Stimulated activated naive CD4-positive, alpha-beta T cell treated with Interleukin-2 at 50 U/mL for 16 hours (primary cell): ENCODE results near the gene NUB1.

Source experiments
- DNase-seq: peaks from one replicate; lab custom pipeline; 2025; lab: John Stamatoyannopoulos, UW

Gene NUB1

DNA sequence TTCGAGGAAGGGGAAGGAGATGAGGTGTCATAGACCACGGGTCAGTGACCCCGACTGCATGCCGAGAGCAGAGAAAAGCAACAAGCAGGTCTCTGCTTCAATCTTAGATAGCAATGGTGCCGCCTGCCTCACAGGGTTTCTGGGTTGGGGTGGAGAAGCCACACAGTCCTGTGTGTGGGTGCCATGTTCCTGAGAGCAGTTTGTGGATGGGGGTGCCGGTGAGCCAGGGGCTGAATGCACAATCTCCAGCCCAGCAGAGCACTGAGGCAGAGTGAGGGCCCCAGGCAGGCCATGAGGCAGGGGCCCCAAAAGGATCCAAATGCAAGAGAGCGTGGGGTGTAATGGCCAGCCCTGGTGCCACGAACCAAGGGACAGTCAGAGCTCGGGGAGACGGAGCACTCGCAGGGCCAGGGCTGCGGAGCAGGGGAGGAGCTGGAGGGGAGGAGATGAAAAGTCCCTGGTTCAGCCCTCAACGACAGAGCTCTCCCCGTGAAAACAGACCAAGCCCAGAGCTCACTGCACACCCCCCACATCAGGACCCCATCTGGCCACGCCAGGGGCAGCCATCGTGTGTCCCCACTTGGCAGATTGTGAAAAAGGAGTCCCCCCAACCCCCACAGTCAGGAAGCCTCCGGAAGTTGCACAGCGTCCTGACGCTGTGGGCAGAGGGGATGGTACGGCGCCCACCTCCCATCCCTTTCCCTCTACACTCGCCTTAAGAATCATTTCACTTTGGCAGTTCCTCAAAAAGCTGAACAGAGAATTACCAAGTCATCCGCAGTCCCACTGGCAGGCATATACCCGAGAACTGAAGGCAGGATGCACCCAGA lies 48.4 kb downstream of the NUB1 start:
- DNase-seq: no peak

- no peak for DNase-seq
These were observed 49.2 kb downstream of the NUB1 start for GRCh38 chr7:151390598-151391357.

GRCh38 chr7:151391358-151391730 lies 49.7 kb downstream of the NUB1 start:
- no peak for DNase-seq

DNA sequence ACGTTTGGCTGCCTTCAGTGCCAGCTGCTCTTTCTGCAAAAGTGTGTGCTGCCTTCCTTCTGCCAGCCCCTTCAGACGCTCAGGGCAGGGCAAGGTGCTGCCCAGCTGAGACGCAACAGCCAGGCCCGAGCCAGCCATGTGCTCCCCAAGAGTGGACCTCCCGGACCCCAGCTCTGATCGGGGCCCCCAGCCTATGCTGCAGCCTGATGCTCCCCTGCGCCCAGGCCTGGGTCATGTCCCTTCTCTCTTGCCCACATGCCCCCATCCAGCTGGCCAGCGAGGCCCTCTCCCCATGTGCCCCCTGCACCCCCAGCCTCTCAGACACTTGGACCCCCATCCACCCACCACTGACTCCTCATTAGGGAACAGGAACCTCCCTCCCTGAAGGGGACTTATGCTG lies 50.4 kb downstream of the NUB1 start:
- no peak for DNase-seq

GRCh38 chr7:151392426-151392825 lies 50.8 kb downstream of the NUB1 start:
- no peak for DNase-seq

- DNase-seq: no peak
These were observed 51.7 kb downstream of the NUB1 start for GRCh38 chr7:151393031-151393977.

- DNase-seq: no peak
These were observed 52.7 kb downstream of the NUB1 start for GRCh38 chr7:151394076-151395035.

- DNase-seq: no peak
These were observed 53.4 kb downstream of the NUB1 start for GRCh38 chr7:151395036-151395367.

DNA sequence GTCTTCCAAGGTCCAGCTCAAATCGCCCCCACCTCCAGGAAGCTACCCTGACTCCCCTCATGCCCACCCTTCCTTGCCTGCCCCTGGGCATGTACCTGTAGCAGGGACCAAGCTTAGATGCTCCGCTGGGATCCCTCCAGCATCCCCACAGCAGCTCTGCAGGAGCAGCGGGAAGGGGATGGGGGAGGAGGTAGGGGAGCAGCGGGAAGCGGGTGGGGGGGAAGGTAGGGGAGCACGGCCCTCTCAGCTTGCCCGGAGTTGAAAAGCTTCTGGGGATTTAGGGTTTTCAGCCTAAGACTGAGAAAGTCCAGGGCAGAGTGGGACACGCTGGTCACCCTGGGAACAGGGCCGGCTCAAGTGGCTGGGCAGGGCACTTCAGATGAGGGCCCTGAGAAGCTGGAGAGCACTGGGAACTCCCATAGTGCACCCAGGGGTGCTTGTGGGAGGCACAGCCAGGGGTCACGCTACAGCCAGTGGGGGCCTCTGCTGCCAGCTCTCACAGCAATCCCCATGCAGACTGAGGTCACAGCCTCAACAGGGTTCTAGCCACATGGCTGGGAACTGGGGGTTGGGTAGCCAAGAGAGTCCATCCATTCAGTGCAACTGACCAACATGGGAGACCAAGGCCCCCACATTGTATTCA lies 54.8 kb downstream of the NUB1 start:
- DNase-seq: no peak

DNA sequence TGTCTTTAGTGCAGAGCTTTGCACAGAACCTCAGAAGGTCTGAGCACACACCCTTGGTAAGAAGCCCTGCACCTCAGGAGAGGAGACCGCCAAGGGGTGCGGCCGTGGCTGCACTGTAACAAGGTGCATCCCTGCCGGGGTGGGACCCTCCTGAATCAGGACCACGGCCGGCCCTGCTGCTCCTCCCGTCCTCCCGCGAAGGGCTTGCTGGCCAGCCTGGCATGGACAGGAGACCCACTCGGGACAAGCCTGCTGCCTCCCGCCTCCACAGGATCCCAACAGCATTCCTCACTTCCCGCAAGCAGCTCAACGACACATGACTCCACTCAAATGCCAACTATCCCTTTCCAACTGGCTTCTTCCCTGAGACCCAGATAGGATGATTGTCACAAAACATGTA lies 55.4 kb downstream of the NUB1 start:
- DNase-seq: no peak

DNA sequence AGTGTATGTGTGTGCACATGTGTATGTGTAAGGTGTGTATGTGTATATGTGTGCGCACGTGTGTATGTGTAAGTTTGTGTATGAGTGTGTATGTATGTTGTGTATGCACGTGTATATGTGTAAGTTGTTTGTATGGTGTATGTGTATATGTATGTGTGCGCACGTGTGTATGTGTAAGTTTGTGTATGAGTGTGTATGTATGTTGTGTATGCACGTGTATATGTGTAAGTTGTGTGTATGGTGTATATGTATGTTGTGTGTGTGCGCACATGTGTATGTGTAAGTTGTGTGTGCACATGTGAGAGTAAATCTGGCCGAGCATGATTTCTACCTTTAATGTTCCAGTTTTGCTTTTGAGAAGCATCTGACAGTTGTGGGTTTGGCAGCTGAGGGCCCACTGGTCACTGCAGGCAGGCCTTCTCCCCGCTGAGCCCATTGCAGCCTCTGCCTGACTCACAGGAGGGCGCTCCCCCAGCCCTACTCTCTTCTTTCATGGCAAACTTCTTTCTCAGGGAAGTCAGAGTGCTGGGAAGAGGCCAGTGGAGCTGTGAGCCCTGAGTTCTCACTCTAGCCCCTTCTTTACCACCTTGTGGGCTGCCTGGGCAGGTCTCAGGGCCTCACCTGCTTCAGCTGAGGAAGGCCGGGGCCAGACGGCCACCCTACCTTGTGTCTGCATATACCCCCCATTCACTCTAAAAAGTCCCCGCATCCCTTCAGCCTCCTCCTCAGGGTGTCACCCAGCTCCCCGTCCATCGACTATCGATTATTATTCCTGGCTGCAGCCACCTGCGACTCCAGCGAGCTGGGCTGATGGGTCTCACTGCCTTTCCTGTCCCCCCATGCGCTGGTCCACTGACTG lies 57.1 kb downstream of the NUB1 start:
- no peak for DNase-seq

- no peak for DNase-seq
These were observed 57.6 kb downstream of the NUB1 start for GRCh38 chr7:151399305-151399601.

- DNase-seq: no peak
These were observed 58.3 kb downstream of the NUB1 start for GRCh38 chr7:151399906-151400305.

DNA sequence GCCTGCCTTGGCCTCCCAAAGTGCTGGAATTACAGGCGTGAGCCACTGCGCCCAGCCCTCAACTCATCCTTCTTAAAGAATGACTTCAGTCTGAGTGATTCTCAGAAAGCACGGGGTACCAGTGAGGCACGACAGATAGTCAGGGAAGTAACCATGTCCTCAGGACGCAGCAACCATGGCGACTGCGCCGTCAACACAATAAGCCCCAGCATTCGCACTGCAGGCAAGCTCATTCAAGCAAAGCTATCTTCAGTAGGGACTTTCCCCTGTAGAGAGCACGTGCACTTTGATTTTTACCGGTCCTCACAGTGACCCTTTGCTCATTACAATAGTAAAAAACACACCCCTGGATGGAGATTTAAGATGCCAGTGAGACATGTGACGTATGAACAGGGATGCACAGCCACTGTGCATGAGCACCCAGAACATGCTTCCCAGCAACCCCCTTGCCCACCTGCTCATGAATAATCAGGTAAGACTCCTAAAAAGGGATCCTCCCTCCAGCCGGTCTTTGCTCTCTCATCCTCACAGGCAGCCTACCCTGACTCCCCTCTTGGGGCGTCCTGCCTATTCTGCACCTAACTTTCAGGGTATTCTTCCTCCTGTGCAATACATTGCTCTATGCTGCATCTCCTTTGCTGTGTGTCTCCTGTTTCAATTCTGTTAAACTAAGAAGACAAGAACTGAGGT lies 59.2 kb downstream of the NUB1 start:
- DNase-seq: no peak

- no peak for DNase-seq
These were observed 60.6 kb downstream of the NUB1 start for GRCh38 chr7:151402029-151402835.

- DNase-seq: no peak
These were observed 62.2 kb downstream of the NUB1 start for GRCh38 chr7:151403764-151404163.

- no peak for DNase-seq
These were observed 62.8 kb downstream of the NUB1 start for GRCh38 chr7:151404216-151405011.

DNA sequence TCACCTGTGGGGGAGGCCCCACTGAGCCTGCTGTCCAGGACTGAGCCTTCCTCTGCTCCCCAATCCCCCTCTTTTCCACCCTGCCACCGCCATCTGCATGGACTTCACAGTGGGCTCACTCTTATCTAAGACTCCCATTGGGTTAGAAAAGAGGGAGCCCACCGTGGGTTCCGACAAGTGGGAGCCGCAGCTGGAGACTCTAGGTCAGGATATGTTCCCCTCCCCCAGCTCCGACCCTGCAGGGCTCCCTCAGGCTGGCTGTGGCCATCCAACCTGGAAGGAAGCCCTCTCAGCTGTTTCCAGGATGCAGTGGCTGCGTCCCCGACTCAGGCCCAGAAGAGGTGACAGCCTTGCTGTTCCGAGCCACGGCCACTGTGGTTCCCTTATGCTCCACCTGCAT lies 63.4 kb downstream of the NUB1 start:
- no peak for DNase-seq
